Stimulated activated CD4-positive, alpha-beta T cell treated with anti-CD3 and anti-CD28 coated beads, TNF-alpha, amount 100 ng/mL, for 4 hours (primary cell): Measurements from ENCODE around the gene NCAPG2.

Experiments used
- DNase-seq, 3 experiments: peaks; one replicate each; pipeline ENCODE4 v3.0.0-alpha.2; 2020; ENCODE audit warnings: low read depth in 3 of 3

Gene NCAPG2

DNA sequence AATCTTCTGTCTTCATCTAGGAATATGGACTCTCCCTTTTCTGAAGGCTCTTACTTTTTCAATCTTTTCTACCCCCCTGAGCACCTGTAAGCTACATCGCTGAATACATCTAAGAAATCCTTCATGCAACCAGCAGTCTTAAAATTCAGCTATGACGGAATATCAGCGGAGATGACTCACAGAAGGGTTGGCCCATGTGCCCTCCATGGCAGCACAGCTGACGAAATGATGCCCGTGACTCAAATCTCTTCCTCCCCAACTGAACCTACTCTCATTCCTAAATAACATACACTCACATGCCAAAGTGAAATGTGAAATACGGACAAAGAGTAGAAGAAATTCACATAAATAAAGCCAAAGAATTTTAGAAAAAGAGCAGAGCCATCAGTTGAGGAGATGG lies 30.3 kb upstream of the NCAPG2 start:
- no peak for DNase-seq

DNA sequence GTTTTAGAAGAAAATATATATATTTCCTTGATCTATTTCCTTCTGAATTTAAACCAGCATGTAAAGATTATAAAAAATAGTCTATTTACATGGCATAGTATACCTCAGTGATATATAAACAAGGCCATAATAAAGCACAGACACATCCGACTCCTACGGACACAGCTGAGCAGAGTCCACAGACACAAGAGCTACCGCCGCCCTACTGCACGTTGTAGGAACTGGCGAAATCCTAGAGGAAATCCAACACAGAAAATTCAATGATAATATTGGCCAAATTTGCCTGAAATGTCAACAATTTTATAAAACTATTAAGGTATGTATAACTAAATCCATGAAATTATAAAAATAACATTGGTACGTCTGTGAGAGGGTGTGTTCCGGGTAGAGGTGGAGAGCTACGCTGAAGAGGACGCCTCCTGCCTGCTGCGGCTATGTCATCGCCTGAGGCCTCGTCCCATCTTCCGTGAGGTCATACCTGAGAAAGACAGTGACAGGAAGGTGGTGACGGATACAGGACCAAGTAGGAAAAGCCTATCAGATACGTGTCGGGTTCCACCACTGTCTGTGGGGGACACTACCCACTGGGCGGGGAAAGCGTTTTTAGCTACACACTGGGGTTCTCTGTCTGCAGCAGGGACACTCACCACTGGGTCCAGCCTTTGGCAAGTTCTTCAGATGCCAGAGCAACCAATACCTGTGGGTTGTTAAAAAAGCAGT lies 29.3 kb upstream of the NCAPG2 start:
- no peak for DNase-seq

DNA sequence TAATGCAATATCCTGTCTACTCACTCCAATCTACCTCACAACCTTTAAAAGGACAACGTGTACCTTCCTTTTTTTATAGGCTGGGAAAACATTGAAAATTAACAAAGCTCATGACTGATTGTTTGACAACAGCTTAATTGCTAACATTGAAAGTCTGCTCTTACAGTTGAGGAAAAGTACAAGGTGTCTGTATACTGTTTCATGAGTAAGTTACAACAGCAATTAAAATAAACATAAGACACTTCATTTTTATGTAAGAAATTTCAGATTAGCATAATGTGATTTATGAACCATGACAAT lies 28.6 kb upstream of the NCAPG2 start:
- no peak for DNase-seq

DNA sequence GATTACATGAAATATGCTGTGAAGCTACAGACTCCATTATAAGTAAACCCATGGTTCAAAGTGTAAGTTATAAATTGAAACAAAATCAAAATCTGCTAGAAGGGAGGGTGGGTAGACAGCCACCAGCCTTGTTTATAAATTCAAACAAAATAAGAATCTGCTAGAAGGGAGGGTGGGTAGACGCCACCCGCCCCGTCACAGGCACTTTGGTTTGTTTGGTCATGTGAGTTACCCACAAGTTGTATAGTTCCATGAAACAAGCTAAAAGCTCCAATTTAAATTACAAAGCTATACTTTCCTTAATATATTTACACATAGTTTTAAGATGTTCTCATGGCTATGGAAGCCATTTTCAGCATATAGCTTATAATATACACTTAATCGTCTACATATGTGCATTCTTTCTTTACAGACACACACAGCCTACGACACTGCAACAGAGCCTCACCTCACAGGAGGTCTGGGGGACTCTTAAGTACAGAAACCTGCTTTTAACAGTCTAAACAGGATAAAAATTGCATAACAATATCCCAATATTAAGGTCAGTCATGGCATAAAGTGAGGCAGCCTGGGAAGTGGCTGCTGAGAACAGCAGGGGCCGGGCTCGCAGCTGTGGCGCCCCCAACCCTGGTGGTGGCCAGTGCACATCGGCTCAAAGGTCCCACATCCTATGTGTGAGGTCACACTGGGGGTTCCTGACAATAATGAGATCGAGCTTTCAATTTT lies 28.1 kb upstream of the NCAPG2 start:
- no peak for DNase-seq

DNA sequence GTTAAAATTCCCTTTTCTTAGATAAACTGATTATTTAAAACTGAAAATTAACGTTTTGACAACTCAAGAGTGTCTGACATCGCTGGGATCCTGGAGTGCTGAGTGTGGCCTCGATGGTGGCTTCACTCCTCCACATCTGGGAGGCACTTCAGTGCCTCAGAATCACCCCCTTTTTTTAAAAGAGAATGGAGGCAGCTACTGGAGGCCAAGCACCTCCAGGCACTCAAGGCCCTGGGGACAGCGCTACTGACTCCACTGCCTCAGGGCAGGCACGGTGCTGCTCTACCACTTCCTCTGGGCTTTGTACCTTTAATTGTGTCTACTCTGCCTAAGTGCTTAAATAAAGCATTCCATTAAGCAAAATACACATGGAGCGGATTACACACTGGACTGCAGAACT lies 27.2 kb upstream of the NCAPG2 start:
- no peak for DNase-seq

DNA sequence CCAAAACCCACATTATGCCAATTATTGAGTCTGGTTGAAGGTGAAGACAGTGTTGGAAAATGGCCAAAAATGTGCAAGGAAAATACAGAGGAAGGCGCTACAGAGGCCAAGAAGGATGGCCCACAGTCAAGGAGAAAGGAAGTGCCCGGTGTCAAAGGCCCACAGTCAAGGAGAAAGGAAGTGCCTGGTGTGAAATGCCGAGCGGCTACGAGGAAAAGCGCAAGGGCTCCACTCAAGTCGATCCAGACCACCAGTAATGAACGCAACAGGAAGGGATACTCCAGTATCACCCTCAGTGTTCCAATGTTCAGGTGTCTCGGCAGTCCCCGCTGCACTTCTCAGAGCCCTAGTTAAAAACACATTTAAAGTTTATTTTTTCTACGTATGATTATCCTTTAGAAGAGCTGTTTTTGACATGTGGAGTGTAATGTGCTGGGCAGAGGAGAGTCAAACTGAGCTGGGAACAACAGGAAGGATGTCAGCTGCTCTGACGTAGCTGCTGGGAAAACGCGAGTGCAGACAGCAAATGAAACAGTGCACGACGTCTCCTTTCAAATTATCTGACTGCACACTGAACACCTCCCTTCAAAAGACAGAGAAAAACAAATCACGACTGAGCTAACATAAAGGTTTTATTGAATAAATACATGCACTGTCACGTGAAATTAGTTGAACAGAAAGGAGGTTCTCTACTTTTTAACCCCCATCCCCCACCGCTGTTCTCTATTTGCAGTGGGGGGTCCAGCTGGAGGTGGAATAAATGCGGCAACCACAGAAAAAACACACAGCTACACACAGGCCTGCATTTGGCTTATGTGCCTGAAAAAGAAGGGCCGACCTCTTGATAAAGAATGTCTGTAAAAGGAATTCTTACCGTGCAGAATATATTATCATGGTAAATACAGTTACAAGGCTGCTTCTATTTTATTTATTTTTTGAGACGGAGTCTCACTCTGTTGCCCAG lies 26.1 kb upstream of the NCAPG2 start:
- DNase-seq = no peak

DNA sequence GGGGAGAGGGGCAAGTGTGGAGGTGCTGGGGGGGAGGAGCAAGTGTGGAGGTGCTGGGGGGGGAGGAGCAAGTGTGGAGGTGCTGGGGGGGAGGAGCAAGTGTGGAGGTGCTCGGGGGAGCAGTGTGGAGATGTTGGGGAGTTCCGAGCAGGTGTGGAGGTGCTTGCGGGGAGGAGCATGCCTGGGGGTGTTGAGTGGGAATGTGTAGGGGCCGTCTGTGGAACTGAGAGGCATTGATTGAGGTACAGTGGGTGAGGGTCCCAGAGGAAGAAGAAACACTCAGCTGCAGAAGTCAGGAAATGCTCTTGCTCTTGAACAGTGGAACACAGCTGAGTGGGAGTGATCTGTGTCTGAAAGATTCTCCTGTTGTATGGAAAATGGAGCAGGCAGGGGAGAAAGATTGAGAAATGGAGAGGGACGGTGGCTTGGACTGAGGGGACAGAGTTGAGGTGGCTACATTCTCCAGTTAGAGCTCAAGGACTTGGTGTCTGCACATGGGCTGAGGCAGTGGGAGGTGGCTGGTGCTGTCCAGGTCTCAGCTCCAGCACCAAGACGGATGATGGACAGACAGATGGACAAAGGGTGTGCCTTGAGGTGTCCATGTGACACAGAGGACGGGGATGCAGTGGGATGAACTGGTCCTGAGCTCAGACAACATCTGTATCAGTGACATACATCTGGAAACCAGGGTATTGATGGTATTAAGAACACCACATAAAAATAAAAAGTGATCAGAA lies 25.2 kb upstream of the NCAPG2 start:
- no peak for DNase-seq

DNA sequence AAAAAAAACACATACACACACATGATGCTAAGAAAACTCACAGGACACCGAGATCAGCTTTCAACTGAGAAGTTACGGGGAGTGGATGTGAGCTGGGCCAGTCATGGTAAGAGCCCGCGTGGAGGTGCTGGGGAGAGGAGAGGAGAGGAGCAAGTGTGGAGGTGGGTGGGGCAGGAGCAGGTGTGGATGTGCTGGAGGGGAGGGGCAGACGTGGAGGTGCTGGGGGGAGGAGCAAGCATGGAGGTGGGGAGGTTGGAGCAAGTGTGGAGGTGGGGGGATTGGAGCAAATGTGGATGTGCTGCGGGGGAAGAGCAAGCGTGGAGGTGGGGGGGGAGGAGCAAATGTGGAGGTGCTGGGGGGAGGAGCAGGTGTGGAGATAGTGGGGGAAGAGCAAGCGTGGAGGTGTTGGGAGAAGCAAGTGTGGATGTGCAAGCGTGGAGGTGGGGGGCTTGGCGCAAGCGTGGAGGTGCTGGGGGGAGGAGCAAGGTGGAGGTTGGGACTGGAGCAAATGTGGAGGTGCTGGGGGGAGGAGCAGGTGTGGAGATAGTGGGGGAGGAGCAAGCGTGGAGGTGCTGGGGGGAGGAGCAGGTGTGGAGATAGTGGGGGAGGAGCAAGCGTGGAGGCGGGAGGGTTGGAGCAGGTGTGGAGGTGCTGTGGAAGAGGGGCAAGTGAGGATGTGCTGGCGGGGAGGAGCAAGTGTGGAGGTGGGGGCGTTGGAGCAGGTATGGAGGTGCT lies 24.5 kb upstream of the NCAPG2 start:
- DNase-seq = no peak

DNA sequence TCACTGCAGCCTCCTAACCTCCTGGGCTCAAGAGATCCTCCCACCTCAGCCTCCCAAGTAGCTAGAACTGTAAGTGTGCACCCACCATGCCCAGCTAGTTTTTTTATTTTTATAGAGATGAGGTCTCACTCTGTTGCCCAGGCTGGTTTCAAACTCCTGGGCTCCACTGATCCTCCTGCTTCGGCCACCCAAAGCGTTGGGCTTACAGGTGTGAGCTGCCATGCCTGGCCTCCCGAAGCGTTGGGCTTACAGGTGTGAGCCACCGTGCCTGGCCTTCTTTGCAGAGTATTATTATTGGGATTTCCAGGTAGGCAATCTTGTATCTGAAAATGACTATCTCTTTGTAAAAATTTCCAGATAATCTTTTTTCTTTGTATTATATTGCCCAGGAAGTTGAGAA lies 23.1 kb upstream of the NCAPG2 start:
- DNase-seq = no peak

DNA sequence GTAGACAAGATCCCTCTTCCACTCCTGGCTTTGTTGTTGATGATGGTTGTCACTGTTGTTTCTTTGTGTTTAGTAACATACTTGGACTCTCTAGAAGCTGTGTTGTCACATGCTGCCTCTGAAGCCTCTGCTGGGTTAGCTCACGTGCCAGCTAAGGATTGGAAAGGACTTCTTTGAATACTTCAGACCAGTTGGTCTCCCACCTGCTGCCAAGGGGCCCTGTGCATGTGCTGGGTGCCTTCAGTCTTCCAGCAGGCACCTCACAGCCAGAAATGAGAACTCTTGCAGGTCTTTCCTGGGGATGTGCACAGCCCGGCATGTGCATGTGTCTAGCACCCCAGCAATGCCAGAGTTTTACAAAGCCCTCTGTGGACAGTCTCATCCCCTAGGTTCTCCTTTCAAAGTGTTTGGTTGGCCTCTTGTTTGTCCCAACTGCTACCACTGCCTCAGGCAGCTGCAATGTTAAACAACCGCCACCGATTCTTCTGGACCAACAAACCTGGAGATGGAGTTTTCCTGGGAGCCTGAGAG lies 21.7 kb upstream of the NCAPG2 start:
- no peak for DNase-seq

DNA sequence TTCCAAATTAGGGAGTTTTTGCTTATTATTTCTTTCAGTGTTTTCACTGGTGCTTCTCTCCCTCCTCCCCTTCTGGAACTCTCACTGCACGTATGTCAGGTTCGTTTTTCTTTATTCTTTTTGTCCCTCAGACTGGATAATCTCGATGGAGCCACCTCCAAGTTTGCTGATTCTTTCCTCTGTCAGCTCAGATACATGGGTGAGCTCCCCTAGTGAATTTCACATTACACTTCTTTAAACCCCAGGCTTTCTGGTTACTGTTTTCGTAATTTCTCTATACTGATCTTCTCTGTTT lies 20.8 kb upstream of the NCAPG2 start:
- no peak for DNase-seq

DNA sequence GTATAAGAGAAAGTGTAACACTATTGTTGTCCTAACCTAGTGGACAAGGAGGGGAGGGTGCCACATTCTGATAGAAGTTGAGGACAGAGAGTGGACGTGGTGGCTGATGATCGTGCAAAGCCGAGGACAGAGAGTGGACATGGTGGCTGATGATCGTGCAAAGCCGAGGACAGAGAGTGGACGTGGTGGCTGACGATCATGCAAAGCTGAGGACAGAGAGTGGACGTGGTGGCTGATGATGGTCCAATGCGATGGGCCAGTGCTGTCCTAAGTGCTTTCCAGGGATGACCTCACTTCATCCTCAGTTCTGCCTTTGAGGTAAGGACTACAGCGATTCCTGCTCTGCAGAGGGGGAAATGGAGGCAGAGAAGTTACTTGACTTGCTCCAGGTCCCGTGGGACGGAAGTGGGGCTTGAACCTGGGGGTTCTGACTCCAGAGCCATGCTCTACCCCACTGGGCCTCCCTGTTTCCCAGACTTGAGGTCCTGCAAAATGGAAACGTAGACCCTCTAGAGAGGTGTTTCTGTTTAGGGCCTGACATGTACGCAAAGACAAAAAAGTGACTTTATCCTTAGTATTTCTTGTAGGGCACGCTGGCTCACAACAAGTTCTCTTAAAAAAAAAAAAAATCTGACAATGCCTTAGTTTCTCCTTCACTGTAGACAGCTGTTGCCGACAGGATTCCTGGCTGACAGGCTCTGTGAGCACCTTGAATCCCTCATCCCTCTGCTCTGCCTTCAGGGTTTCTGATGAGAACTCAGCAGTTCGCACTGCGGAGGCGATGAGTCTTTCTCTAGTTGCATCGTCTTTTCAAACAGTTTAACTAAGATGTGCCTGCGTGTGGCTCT lies 20.3 kb upstream of the NCAPG2 start:
- DNase-seq = no peak

DNA sequence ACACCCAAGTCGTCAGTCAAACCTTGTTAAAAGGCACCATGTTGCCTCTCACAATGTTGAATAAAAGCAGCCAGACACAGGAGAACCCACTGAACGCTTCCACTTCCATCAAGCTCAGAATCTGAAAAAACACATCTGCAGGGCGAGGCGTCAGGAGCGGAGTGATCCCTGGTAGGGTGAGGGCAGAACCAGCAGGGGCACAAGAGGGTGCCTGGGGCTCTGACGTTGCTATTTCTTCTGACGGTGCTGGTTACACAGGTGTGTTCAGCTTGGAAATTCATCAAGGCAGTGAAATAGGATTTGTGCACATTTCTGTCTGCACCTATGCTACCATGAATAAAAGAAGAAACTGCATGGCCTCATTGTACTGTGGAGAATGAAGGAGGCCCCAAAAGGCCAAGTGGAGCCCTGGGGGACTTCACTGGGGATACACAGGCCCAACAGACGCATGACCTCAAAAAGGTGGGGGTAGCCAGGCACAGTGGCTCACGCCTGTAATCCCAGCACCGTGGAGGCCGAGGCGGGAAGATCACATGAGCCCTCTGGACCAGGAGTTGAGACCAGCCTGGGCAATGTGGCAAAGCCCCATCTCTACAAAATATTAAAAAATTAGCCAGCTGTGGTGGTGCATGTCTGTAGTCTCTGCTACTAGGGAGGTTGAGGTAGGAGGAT lies 19.2 kb upstream of the NCAPG2 start:
- no peak for DNase-seq

DNA sequence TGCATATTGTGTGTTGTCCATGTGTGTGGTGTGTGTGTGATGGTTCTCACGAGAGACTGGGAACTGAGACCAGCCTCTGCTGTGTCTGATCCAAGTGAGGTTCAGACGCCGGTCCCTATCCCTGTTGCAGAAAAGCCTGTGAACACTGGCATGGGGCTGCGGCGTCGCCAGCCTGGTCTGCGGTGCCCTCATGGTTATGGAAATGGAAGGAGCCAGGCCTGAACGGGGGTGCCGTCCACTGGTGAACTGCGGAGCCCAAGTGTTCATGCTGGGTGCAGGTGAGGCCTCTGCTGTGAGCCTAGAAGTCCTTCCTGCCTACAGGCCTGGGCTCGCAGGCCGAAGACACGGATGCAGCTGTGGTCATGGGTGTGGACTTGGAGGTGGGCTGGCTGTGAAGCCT lies 18.7 kb upstream of the NCAPG2 start:
- DNase-seq = no peak

DNA sequence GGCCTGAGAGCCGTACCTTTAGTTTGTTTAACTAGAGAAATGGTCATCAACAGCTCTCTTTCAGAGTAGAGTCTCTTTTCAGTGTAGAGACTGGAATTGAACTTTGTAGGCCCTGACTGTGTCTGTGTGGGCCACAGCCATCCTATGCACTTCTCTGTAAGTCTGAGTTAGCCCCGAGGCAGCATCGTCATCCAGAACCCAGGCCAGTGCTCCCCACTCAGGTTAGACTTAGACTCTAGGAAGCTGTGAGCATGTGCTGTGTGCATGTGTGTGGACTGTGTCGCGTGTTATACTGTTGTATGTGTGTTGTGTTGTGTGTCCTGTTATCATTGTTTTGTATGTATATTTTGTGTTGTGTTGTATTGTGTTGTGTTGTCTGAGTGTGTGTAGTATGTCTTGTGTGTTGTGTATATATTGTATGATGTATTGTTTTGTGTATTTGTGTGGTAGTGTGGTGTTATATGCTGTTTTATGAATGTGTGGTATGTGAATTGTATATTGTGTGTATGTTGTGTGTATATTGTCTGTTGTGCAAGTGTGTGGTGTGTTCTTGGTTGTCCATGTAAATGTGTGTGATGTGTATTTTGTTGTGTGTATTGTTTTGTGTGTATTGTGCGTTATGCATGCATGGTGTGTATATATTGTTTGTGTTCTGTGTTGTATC lies 18.1 kb upstream of the NCAPG2 start:
- DNase-seq = no peak

DNA sequence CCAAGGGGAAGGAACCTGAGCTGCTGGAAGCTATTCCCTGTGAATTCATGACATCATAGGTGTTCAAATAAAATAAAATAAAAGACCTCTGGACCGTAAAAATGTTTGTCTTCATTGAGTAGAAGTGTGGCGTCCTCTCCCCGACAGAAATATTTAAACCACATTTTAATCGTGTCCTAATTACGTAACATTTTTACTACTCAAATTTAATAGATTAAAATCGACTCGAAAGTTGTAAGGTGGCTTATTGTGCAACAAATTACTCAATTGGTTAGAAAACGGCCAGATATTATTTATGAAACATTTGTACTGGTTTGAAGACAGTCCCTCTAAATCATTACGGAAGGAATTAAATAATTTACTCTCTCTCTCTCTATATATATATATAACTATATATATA lies 15.5 kb upstream of the NCAPG2 start:
- DNase-seq = no peak

DNA sequence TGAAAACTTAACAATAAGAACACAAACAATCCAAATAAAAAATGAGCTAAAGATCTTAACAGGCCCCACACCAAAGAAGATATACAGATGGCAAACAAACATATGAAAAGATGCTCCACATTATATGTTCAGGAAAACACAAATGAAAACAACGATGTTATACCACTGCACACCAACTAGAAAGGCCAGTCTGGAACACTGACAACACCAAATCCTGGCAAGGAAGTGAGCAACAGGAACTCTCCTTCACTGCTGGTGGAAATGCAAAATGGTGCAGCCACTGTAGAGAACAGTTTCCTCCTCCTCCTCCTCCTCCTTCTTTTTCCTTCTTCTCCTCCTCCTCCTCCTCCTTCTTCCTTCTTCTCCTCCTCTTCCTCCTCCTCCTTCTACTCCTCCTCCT lies 12.2 kb upstream of the NCAPG2 start:
- no peak for DNase-seq

DNA sequence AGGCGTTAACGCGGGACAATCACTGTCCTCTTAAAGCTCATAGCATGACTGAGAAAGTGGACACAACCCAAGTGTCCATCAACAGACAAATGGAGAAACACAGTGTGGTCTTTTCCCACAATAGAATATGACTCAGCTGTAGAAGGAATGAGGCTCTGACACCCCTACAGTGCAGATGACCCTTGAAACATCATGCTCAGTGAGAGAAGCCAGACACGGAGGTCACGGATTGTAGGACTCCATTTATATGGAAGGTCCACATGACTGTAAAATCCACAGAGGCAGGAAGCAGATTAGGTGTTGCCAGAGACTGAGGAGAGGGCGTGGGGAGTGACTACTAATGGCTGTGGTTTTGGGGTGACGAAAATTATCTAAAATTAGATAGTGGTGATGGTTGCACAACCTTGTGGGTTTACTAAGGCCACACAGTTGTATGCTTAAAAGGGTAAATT lies 6.1 kb upstream of the NCAPG2 start:
- no peak for DNase-seq

DNA sequence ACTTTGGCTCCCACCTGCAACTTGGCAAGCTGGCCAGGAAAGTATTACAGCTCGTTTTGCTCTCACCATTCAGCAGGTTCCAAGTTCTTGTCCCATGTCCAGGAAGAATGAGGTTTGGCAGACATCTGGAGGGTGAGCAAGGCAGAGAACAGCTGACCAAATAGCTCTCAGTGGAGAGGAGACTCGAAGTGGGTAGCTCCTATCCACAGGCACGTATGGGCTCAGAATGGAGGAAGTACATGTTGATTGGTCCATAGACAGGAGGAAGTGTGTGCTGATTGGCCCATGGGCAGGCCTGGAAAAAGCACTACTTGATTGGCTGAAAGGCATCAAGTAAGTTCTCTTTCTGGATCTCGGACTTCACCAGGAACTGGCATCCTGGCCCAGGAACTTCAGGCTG lies 3.0 kb upstream of the NCAPG2 start:
- no peak for DNase-seq
